HG03108 (cell line): Measurements from ENCODE around the gene ATP9A.
"Not testable (repeated sequence)": the region's sequence is repeated elsewhere in the genome, so short reads cannot be mapped to it uniquely, and the experiment has no call there.

Experiments used
- ATAC-seq: cut with Tn5 transposase; IDR thresholded peaks from one replicate; pipeline ENCODE4 v1.9.1; 2021; ENCODE audit warnings: moderate library complexity; ENCODE audit not compliant: unreplicated experiment

The ATP9A gene

GRCh38 chr20:51727872-51728271 is 40.3 kb downstream of the ATP9A start:
- no peak for ATAC-seq

- ATAC-seq, result no peak
These were observed 42.5 kb downstream of the ATP9A start for GRCh38 chr20:51725584-51726176.

GRCh38 chr20:51723026-51723425 is 45.2 kb downstream of the ATP9A start:
- not testable (repeated sequence) for ATAC-seq

- not testable (repeated sequence) for ATAC-seq
These were observed 45.9 kb downstream of the ATP9A start for GRCh38 chr20:51722246-51722645.

- no peak for ATAC-seq
These were observed 47.3 kb downstream of the ATP9A start for GRCh38 chr20:51720854-51721253.

- no peak for ATAC-seq
These were observed 47.8 kb downstream of the ATP9A start for GRCh38 chr20:51720384-51720783.

GRCh38 chr20:51715856-51716185 is 52.4 kb downstream of the ATP9A start:
- no peak for ATAC-seq

- ATAC-seq, result no peak
These were observed 52.9 kb downstream of the ATP9A start for GRCh38 chr20:51715163-51715855.

GRCh38 chr20:51713213-51713598 is 55.0 kb downstream of the ATP9A start:
- ATAC-seq, result no peak

GRCh38 chr20:51712501-51713212 is 55.5 kb downstream of the ATP9A start:
- no peak for ATAC-seq

- ATAC-seq, result no peak
These were observed 56.8 kb downstream of the ATP9A start for GRCh38 chr20:51711426-51711825.

- ATAC-seq, result no peak
These were observed 57.8 kb downstream of the ATP9A start for GRCh38 chr20:51710361-51710894.

GRCh38 chr20:51705400-51705799 is 62.8 kb downstream of the ATP9A start:
- no peak for ATAC-seq

GRCh38 chr20:51703400-51704287 is 64.5 kb downstream of the ATP9A start:
- ATAC-seq, result no peak

- no peak for ATAC-seq
These were observed 65.6 kb downstream of the ATP9A start for GRCh38 chr20:51702556-51702955.

GRCh38 chr20:51700809-51701285 is 67.3 kb downstream of the ATP9A start:
- no peak for ATAC-seq

GRCh38 chr20:51698252-51698651 is 69.9 kb downstream of the ATP9A start:
- no peak for ATAC-seq

- ATAC-seq, result no peak
These were observed 70.9 kb downstream of the ATP9A start for GRCh38 chr20:51697096-51697826.

GRCh38 chr20:51696304-51697071 is 71.7 kb downstream of the ATP9A start:
- no peak for ATAC-seq
